GM10266 (cell line): ENCODE results near the gene C16orf82.

ENCODE experiments used
- DNase-seq: peaks from one replicate; pipeline ENCODE4 v3.0.0; 2012; ENCODE audit errors: extremely low spot score
- CTCF ChIP-seq: IDR thresholded peaks from 2 replicates; pipeline ENCODE4 v1.5.1; 2012; ENCODE audit warnings: mild to moderate bottlenecking, low read depth; ENCODE audit not compliant: control insufficient read depth, insufficient read depth; ENCODE audit errors: missing control alignments

C16orf82 gene

GRCh38 chr16:27088216-27088615 is 21.5 kb downstream of the C16orf82 start:
- no peak for TF ChIP-seq CTCF
- no peak for DNase-seq

- TF ChIP-seq CTCF = no peak
- no peak for DNase-seq
Measured at GRCh38 chr16:27096375-27096774, 29.6 kb downstream of the C16orf82 start.

- no peak for DNase-seq
- TF ChIP-seq CTCF = no peak
Measured at GRCh38 chr16:27097800-27098230, 31.1 kb downstream of the C16orf82 start.

GRCh38 chr16:27098366-27099049 is 31.8 kb downstream of the C16orf82 start:
- no peak for DNase-seq
- TF ChIP-seq CTCF = no peak

- no peak for TF ChIP-seq CTCF
- DNase-seq = no peak
Measured at GRCh38 chr16:27102701-27103575, 36.2 kb downstream of the C16orf82 start.

GRCh38 chr16:27103954-27104353 is 37.2 kb downstream of the C16orf82 start:
- TF ChIP-seq CTCF = no peak
- no peak for DNase-seq

GRCh38 chr16:27106305-27106704 is 39.6 kb downstream of the C16orf82 start:
- TF ChIP-seq CTCF = no peak

More at GRCh38 chr16:27106305-27106704, 39.6 kb downstream of the C16orf82 start:
- DNase-seq = no peak
